Measurements from ENCODE around the gene RFX3. TPM values are rescaled to one million over a fixed set of nuclear protein-coding genes. Genes with fewer than 3 reads are reported as not detected.

The RFX3 gene
- total and polyA plus RNA-seq, 2 experiments from 2014 or later, result 5.8 to 7.9 TPM

GRCh38 chr9:3468421-3469205 lies 57.2 kb downstream of the RFX3 start:
- no peaks in the 10 kb centered on the region for H4K20me1 ChIP-seq (ENCODE audit: insufficient read depth, poor library complexity, severe bottlenecking)
- H3K4me2 ChIP-seq, result no peak overlapping the region
- DNase-seq (ENCODE audit: low spot score), result no peak

GRCh38 chr9:3467593-3468219 lies 58.1 kb downstream of the RFX3 start:
- WGBS (ENCODE audit: low lambda C conversion rate, missing lambda C conversion rate), result 56% methylated on average over 4 of the region's 4 CpGs
- TF ChIP-seq EZH2phosphoT487 (IDR thresholded peaks at IDR 0.05; ENCODE audit: low read depth, severe bottlenecking, unreplicated experiment) (no peak), EZH2 (IDR thresholded peaks at IDR 0.05; ENCODE audit: borderline replicate concordance) (no peak), CTCF (IDR thresholded peaks at IDR 0.05; ENCODE audit: poor library complexity) (peak; percentile 73)
- Histone ChIP-seq H3K27me3 (no peaks in the 10 kb centered on the region), H3K4me3 (no peak overlapping the region), H3K79me2 (peaks cover 3% of the 10 kb centered on the region), H3K27ac (no peak overlapping the region), H2AFZ (no peak overlapping the region), H3K9me2 (replicated peaks; ENCODE audit: insufficient read depth) (no peaks in the 10 kb centered on the region), H3K36me3 (replicated peaks; ENCODE audit: insufficient read depth, low read depth) (no peaks in the 10 kb centered on the region), H3K4me2 (no peak overlapping the region), H3K4me1 (ENCODE audit: insufficient read depth) (no peaks in the 10 kb centered on the region), H3K9me3 (ENCODE audit: low read depth) (no peaks in the 10 kb centered on the region), H4K20me1 (ENCODE audit: insufficient read depth, poor library complexity, severe bottlenecking) (no peaks in the 10 kb centered on the region)
- DNase-seq (ENCODE audit: low spot score), result peak; percentile 77

More at GRCh38 chr9:3468421-3469205, 57.2 kb downstream of the RFX3 start:
- Histone ChIP-seq H3K9me2 (replicated peaks; ENCODE audit: insufficient read depth) (no peaks in the 10 kb centered on the region), H3K36me3 (replicated peaks; ENCODE audit: insufficient read depth, low read depth) (no peaks in the 10 kb centered on the region), H2AFZ (no peak overlapping the region), H3K4me3 (no peak overlapping the region), H3K27ac (no peak overlapping the region), H3K79me2 (peaks cover 3% of the 10 kb centered on the region), H3K4me1 (ENCODE audit: insufficient read depth) (no peaks in the 10 kb centered on the region), H3K27me3 (no peaks in the 10 kb centered on the region), H3K9me3 (ENCODE audit: low read depth) (no peaks in the 10 kb centered on the region)
- TF ChIP-seq EZH2phosphoT487 (IDR thresholded peaks at IDR 0.05; ENCODE audit: low read depth, severe bottlenecking, unreplicated experiment), result no peak
- TF ChIP-seq EZH2 (IDR thresholded peaks at IDR 0.05; ENCODE audit: borderline replicate concordance), result no peak
- TF ChIP-seq CTCF (IDR thresholded peaks at IDR 0.05; ENCODE audit: poor library complexity), result no peak
- 92% methylated on average over 4 of the region's 4 CpGs for WGBS (ENCODE audit: low lambda C conversion rate, missing lambda C conversion rate)

- Histone ChIP-seq H2AFZ (no peak overlapping the region), H3K27ac (no peak overlapping the region), H3K79me2 (peaks cover 3% of the 10 kb centered on the region), H3K4me2 (no peak overlapping the region), H4K20me1 (ENCODE audit: insufficient read depth, poor library complexity, severe bottlenecking) (no peaks in the 10 kb centered on the region), H3K4me1 (ENCODE audit: insufficient read depth) (no peaks in the 10 kb centered on the region), H3K36me3 (replicated peaks; ENCODE audit: insufficient read depth, low read depth) (no peaks in the 10 kb centered on the region), H3K9me3 (ENCODE audit: low read depth) (no peaks in the 10 kb centered on the region), H3K27me3 (no peaks in the 10 kb centered on the region), H3K9me2 (replicated peaks; ENCODE audit: insufficient read depth) (no peaks in the 10 kb centered on the region), H3K4me3 (no peak overlapping the region)
- no peak for DNase-seq (ENCODE audit: low spot score)
- TF ChIP-seq CTCF (IDR thresholded peaks at IDR 0.05; ENCODE audit: poor library complexity) (no peak), EZH2phosphoT487 (IDR thresholded peaks at IDR 0.05; ENCODE audit: low read depth, severe bottlenecking, unreplicated experiment) (no peak), EZH2 (IDR thresholded peaks at IDR 0.05; ENCODE audit: borderline replicate concordance) (no peak)
- 78% methylated on average over 6 of the region's 6 CpGs for WGBS (ENCODE audit: low lambda C conversion rate, missing lambda C conversion rate)
These were observed 61.7 kb downstream of the RFX3 start for GRCh38 chr9:3464033-3464638.
